Measurements from ENCODE around the gene PRR14L. TPM values are rescaled to one million over a fixed set of nuclear protein-coding genes. Genes with fewer than 3 reads are reported as not detected.
A peak's percentile ranks its signal among the peaks of the same experiment; 100 is the strongest.

PRR14L gene
- total RNA-seq, 4 donors from 2014 or later: 18.7 to 38.8 (median 29.4) TPM

- peak; percentile 55 to 62 for DNase-seq
- TF ChIP-seq POLR2A (IDR thresholded peaks at IDR 0.05) (no peak), CTCF (IDR thresholded peaks at IDR 0.05) (no peak)
- peaks cover 35 to 47% of the 10 kb centered on the region in 2 donors for H3K4me1 ChIP-seq
- H3K27me3 ChIP-seq: no peaks in the 10 kb centered on the region
- H3K36me3 ChIP-seq: no peaks in the 10 kb centered on the region
- H3K4me3 ChIP-seq (replicated peaks in 1 of 3): no peak overlapping the region
- intact Hi-C loops (cut with DNase I): loop anchor here (10.0 kb wide), 1 partner anchor 141 kb away; the partner anchor contains the start of gene SFI1
- WGBS, 2 donors: 95% methylated on average over 13 of the region's 13 CpGs
- H3K27ac ChIP-seq: peak overlapping the region; percentile 3 to 26 (median 22)
- no peaks in the 10 kb centered on the region for H3K9me3 ChIP-seq
Measured at GRCh38 chr22:31635638-31636306, 114.2 kb downstream of the PRR14L start.

GRCh38 chr22:31631436-31631835 lies 118.5 kb downstream of the PRR14L start:
- H3K4me1 ChIP-seq: peaks cover 31 to 43% of the 10 kb centered on the region in 2 donors
- intact Hi-C loops (cut with DNase I): loop anchor here (5.0 to 10.0 kb wide), 2 partner anchors 69 to 137 kb away; partner anchors contain the start of gene SFI1

More at GRCh38 chr22:31631436-31631835, 118.5 kb downstream of the PRR14L start:
- Histone ChIP-seq H3K36me3 (no peaks in the 10 kb centered on the region), H3K4me3 (replicated peaks in 1 of 3) (no peak overlapping the region), H3K27me3 (no peaks in the 10 kb centered on the region), H3K27ac (peak overlapping the region in 2 of 3 donors; percentile 90 to 93), H3K9me3 (no peaks in the 10 kb centered on the region)
- DNase-seq: no peak
- 67 to 79% methylated on average over 6 to 9 of the region's 9 CpGs for WGBS, 2 donors
- no peak for TF ChIP-seq POLR2A (IDR thresholded peaks at IDR 0.05)
- no peak for TF ChIP-seq CTCF (IDR thresholded peaks at IDR 0.05)

Small RNAs within 50 kb of the gene (small RNA-seq; reads per million reads assigned to genes)
- not detected for gene RN7SL20P

Other genes starting within 250 kb of the PRR14L start
- 10 to 100 TPM; 34.5 to 59.0 (median 42.5) TPM for gene PISD, start 87.9 kb downstream of the PRR14L start, total RNA-seq
- gene DEPDC5, start 3.9 kb upstream of the PRR14L start, total RNA-seq: 10 to 100 TPM; 17.5 to 30.4 (median 22.8) TPM
- gene YWHAH, start 194.4 kb upstream of the PRR14L start, total RNA-seq: 100 to 1,000 TPM in 2 of 4 donors, 10 to 100 TPM in 2; 93.0 to 111 (median 103) TPM